ENCODE results near the gene CCDC188. TPM values are rescaled to one million over a fixed set of nuclear protein-coding genes. Genes with fewer than 3 reads are reported as not detected.

CCDC188 gene
- total RNA-seq, 1 experiment from 2014 or later, result not detected

DNA sequence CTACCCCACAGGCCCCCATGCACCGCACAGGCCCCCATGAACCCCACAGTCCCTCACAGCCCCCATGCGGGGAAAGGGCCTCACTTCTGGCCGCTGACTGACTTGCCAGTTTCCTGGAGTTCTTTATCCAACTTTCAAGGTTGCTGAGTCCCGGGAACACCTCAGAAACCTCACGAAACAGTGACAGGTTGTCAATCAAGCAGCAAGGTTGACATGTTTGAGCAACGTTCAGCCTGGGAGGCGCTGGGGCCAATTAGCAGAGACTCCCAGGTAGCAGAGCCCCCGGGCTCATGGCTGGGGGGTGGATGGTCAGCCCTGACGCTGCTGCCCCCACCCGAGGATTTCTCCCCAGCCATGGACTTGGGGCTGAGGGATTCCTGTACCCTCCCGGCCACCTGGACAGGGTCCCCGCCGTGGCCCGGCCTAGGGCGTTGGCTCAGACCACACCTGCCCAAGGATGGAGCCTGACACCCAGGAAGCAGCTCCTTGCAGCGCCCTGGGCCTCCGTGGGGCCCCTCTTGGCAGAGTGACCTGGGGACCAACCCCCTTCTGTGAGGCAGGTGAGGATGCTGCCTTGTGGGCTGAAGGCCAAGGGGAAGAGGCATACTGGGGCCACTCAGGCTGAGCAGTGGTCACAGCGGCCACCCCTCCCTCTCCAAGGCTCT, 33.8 kb upstream of the CCDC188 start:
- POLR2A ChIA-PET (ENCODE audit: unreplicated experiment), result no interaction called here
- H3K27me3 ChIP-seq (ENCODE audit: low read length), result no peaks in the 10 kb centered on the region
- intact Hi-C loops (cut with micrococcal nuclease), result no loop called here
- no peak overlapping the region for H2AFZ ChIP-seq (ENCODE audit: low read length)
- H3K9ac ChIP-seq (ENCODE audit: low read length), result no peak overlapping the region
- no TSS peak for BruUV-seq (replicated peaks)
- no peaks in the 10 kb centered on the region for H4K20me1 ChIP-seq (ENCODE audit: low read length)
- no peaks in the 10 kb centered on the region for H3K9me3 ChIP-seq (ENCODE audit: low read length)
- H3K4me2 ChIP-seq (ENCODE audit: low read length), result no peak overlapping the region
- H3K27ac ChIP-seq (ENCODE audit: low read length), result no peak overlapping the region
- DNase-seq (no peak), ATAC-seq (no peak)
- CTCF ChIA-PET, result no interaction called here
- H3K9me2 ChIP-seq (replicated peaks; ENCODE audit: low read length), result no peaks in the 10 kb centered on the region
- H3F3A ChIP-seq (ENCODE audit: low read length, unreplicated experiment), result no peaks in the 10 kb centered on the region
- H3K36me3 ChIP-seq (ENCODE audit: low read depth, low read length), result no peaks in the 10 kb centered on the region
- TF ChIP-seq, protein P1, sequence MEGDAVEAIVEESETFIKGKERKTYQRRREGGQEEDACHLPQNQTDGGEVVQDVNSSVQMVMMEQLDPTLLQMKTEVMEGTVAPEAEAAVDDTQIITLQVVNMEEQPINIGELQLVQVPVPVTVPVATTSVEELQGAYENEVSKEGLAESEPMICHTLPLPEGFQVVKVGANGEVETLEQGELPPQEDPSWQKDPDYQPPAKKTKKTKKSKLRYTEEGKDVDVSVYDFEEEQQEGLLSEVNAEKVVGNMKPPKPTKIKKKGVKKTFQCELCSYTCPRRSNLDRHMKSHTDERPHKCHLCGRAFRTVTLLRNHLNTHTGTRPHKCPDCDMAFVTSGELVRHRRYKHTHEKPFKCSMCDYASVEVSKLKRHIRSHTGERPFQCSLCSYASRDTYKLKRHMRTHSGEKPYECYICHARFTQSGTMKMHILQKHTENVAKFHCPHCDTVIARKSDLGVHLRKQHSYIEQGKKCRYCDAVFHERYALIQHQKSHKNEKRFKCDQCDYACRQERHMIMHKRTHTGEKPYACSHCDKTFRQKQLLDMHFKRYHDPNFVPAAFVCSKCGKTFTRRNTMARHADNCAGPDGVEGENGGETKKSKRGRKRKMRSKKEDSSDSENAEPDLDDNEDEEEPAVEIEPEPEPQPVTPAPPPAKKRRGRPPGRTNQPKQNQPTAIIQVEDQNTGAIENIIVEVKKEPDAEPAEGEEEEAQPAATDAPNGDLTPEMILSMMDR (conservative IDR thresholded peaks at IDR 0.05; ENCODE audit: low read depth, low read length), result no peak
- no peak for TF ChIP-seq EZH2 (IDR thresholded peaks at IDR 0.05; ENCODE audit: low read length, unreplicated experiment)
- TF ChIP-seq EZH2phosphoT487 (IDR thresholded peaks at IDR 0.05; ENCODE audit: borderline replicate concordance, low read length), result no peak
- no peaks in the 10 kb centered on the region for H3K79me2 ChIP-seq (ENCODE audit: low read length)
- no peaks in the 10 kb centered on the region for H3K4me1 ChIP-seq (ENCODE audit: insufficient read depth, low read length)
- no peak overlapping the region for H3K4me3 ChIP-seq (ENCODE audit: low read length)

DNA sequence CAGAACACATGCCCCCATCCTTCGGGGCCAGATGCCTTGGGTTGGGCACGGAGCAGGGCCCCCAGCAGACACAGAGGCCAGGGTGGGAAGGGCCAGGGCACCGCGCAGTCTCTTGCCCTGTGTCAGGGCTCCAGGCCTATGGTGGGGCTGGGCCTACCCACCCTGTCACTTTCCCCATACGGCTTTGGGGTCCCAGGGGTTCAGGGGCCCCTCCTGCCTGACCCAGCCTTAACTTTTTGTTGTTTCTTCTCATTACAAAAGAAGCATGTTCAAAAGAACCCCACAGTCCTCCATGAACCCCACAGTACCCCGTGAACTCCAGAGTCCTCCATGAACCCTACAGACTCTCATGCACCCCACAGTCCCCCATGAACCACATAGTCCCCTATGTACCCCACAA, 33.0 kb upstream of the CCDC188 start:
- BruUV-seq (replicated peaks), result no TSS peak
- Histone ChIP-seq H2AFZ (ENCODE audit: low read length) (no peak overlapping the region), H3K4me2 (ENCODE audit: low read length) (no peak overlapping the region), H3F3A (ENCODE audit: low read length, unreplicated experiment) (no peaks in the 10 kb centered on the region), H3K4me3 (ENCODE audit: low read length) (no peak overlapping the region), H3K27me3 (ENCODE audit: low read length) (no peaks in the 10 kb centered on the region), H3K9me2 (replicated peaks; ENCODE audit: low read length) (no peaks in the 10 kb centered on the region), H3K27ac (ENCODE audit: low read length) (no peak overlapping the region), H3K9ac (ENCODE audit: low read length) (no peak overlapping the region), H3K79me2 (ENCODE audit: low read length) (no peaks in the 10 kb centered on the region), H3K9me3 (ENCODE audit: low read length) (no peaks in the 10 kb centered on the region), H3K36me3 (ENCODE audit: low read depth, low read length) (no peaks in the 10 kb centered on the region), H3K4me1 (ENCODE audit: insufficient read depth, low read length) (no peaks in the 10 kb centered on the region), H4K20me1 (ENCODE audit: low read length) (no peaks in the 10 kb centered on the region)
- intact Hi-C loops (cut with micrococcal nuclease), result no loop called here
- CTCF ChIA-PET, result no interaction called here
- ATAC-seq (no peak), DNase-seq (no peak)
- POLR2A ChIA-PET (ENCODE audit: unreplicated experiment), result no interaction called here
- TF ChIP-seq EZH2phosphoT487 (IDR thresholded peaks at IDR 0.05; ENCODE audit: borderline replicate concordance, low read length) (no peak), EZH2 (IDR thresholded peaks at IDR 0.05; ENCODE audit: low read length, unreplicated experiment) (no peak)
- TF ChIP-seq, protein P1 (conservative IDR thresholded peaks at IDR 0.05; ENCODE audit: low read depth, low read length), result no peak

DNA sequence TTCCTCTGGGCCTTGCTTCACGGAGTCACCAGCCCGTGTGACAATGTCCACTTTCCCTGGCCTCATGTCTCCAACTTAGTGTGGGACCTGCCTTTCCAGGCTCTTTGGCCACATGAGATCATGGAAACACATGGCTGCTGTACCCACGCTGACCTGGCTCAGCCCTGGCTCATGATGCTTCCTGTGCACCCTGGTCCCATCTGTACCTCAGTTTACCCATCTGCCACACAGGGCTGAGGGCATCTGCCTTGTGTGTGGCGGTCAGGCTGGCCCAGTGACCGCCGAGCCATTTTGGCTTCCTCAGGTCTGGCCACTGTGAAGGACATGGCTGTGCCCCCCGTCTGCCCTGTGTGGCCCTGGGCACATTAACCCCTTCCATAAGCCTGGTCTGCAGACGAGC, 32.2 kb upstream of the CCDC188 start:
- no peaks in the 10 kb centered on the region for H3F3A ChIP-seq (ENCODE audit: low read length, unreplicated experiment)
- ATAC-seq (no peak), DNase-seq (no peak)
- ChIA-PET POLR2A (ENCODE audit: unreplicated experiment) (no interaction called here), CTCF (no interaction called here)
- no TSS peak for BruUV-seq (replicated peaks)
- no peaks in the 10 kb centered on the region for H3K4me1 ChIP-seq (ENCODE audit: insufficient read depth, low read length)
- no peaks in the 10 kb centered on the region for H3K36me3 ChIP-seq (ENCODE audit: low read depth, low read length)
- TF ChIP-seq EZH2 (IDR thresholded peaks at IDR 0.05; ENCODE audit: low read length, unreplicated experiment), result no peak
- no peak for TF ChIP-seq EZH2phosphoT487 (IDR thresholded peaks at IDR 0.05; ENCODE audit: borderline replicate concordance, low read length)
- TF ChIP-seq, protein P1 (conservative IDR thresholded peaks at IDR 0.05; ENCODE audit: low read depth, low read length), result no peak
- no peaks in the 10 kb centered on the region for H3K9me2 ChIP-seq (replicated peaks; ENCODE audit: low read length)
- no peak overlapping the region for H3K9ac ChIP-seq (ENCODE audit: low read length)
- no peak overlapping the region for H3K4me3 ChIP-seq (ENCODE audit: low read length)
- no peak overlapping the region for H2AFZ ChIP-seq (ENCODE audit: low read length)
- intact Hi-C loops (cut with micrococcal nuclease), result no loop called here
- H3K9me3 ChIP-seq (ENCODE audit: low read length), result no peaks in the 10 kb centered on the region
- no peaks in the 10 kb centered on the region for H3K79me2 ChIP-seq (ENCODE audit: low read length)
- no peak overlapping the region for H3K4me2 ChIP-seq (ENCODE audit: low read length)
- no peaks in the 10 kb centered on the region for H4K20me1 ChIP-seq (ENCODE audit: low read length)
- H3K27ac ChIP-seq (ENCODE audit: low read length), result no peak overlapping the region
- H3K27me3 ChIP-seq (ENCODE audit: low read length), result no peaks in the 10 kb centered on the region

Measured in PC-3 (cell line).